T47D (cell line): ENCODE measurements around the gene PTPN1.

ENCODE experiments used
- DNase-seq, 2 experiments: peaks; one replicate each; pipeline versions ENCODE4 v3.0.0 to v3.0.0-alpha.2; 2011 to 2012; ENCODE audit warnings: low read depth in 1 of 2, low spot score in 1 of 2
- JUND ChIP-seq: IDR thresholded peaks from 2 replicates; pipeline ENCODE4 v1.6.1; 2012; ENCODE audit warnings: low read depth
- in situ Hi-C: cut with HindIII; loops from 2 replicates; pipeline ENCODE4 v1.10.0; 2016; ENCODE audit warnings: low sequenced_read_pairs, low pct_unique_long_range_greater_than_20kb

Gene PTPN1

GRCh38 chr20:50625986-50626677, 115.9 kb downstream of the PTPN1 start:
- TF ChIP-seq JUND: no peak
- DNase-seq: peak in 1 of 2 experiments; percentile 63
- in situ Hi-C loops: no loop called here

GRCh38 chr20:50627747-50628146, 117.6 kb downstream of the PTPN1 start:
- TF ChIP-seq JUND: no peak
- in situ Hi-C loops: no loop called here
- no peak for DNase-seq

- no peak for DNase-seq
- no peak for TF ChIP-seq JUND
- in situ Hi-C loops: no loop called here
Measured at GRCh38 chr20:50628332-50628731, 118.1 kb downstream of the PTPN1 start.

- in situ Hi-C loops: no loop called here
- DNase-seq: no peak
- no peak for TF ChIP-seq JUND
Measured at GRCh38 chr20:50628853-50629669, 118.9 kb downstream of the PTPN1 start.

- DNase-seq: no peak
- in situ Hi-C loops: no loop called here
- TF ChIP-seq JUND: no peak
Measured at GRCh38 chr20:50629670-50630045, 119.5 kb downstream of the PTPN1 start.

- in situ Hi-C loops: no loop called here
- no peak for TF ChIP-seq JUND
- no peak for DNase-seq
Measured at GRCh38 chr20:50630578-50631263, 120.5 kb downstream of the PTPN1 start.

GRCh38 chr20:50632236-50632635, 122.1 kb downstream of the PTPN1 start:
- TF ChIP-seq JUND: no peak
- in situ Hi-C loops: no loop called here
- no peak for DNase-seq

- in situ Hi-C loops: no loop called here
- no peak for DNase-seq
- TF ChIP-seq JUND: no peak
Measured at GRCh38 chr20:50632701-50633100, 122.5 kb downstream of the PTPN1 start.

- TF ChIP-seq JUND: no peak
- no peak for DNase-seq
- in situ Hi-C loops: no loop called here
Measured at GRCh38 chr20:50633361-50633760, 123.2 kb downstream of the PTPN1 start.

- no peak for TF ChIP-seq JUND
- no peak for DNase-seq
- in situ Hi-C loops: no loop called here
Measured at GRCh38 chr20:50634191-50634590, 124.0 kb downstream of the PTPN1 start.
